HepG2 (cell line): Measurements from ENCODE around the gene MLF1. TPM values are rescaled to one million over a fixed set of nuclear protein-coding genes. Genes with fewer than 3 reads are reported as not detected.

Source experiments
- ATAC-seq: fragments of 200-7000 bp; cut with Tn5 transposase; 3 replicates; pipeline ENCODE4 v1.9.1; 2020; ENCODE audit warnings: mild to moderate bottlenecking, moderate library complexity
- BruUV-seq: library from RNA; stranded (reverse); fragments of 400-500 nt; replicated peaks from 2 replicates; lab custom pipeline; 2021; lab: Mats Ljungman, UMichigan
- CTCF ChIA-PET: fragments of 300-600 bp; formaldehyde crosslinking; extraction: SDS; loops from one replicate; lab custom pipeline; 2021; ENCODE audit warnings: low total read pairs, inconsistent platforms, low intra/inter-chr PET ratio; lab: Yijun Ruan, JAX
- POLR2A ChIA-PET: fragments of 350-600 bp; sonication (Branson Sonifier 250); formaldehyde crosslinking; loops from one replicate; lab custom pipeline; 2020; ENCODE audit warnings: antibody characterized with exemption, inconsistent platforms; lab: Yijun Ruan, JAX
- DNase-seq: peaks from one replicate; pipeline ENCODE4 v3.0.0-alpha.2; 2015; ENCODE audit warnings: low spot score
- FAIRE-seq: peaks from 3 replicates; lab custom pipeline; 2011; peaks lifted over from hg19 to GRCh38; lab: Jason Lieb, UNC
- H2AFZ ChIP-seq: one replicate; pipeline ENCODE4 v1.6.1; 2011; ENCODE audit warnings: low read length, inconsistent platforms
- H3K27ac ChIP-seq: fragments of 300-600 bp; 3 replicates; pipeline ENCODE4 v1.8.0; 2011; ENCODE audit warnings: mixed run types, mild to moderate bottlenecking, mixed read lengths, low read length, inconsistent platforms; ENCODE audit not compliant: insufficient read depth; ENCODE audit errors: extremely low read length
- H3K27me3 ChIP-seq, 2 experiments: fragments of 200-600 bp in 1 of 2; 2 replicates in 1 of 2; 3 replicates in 1 of 2; pipeline versions ENCODE4 v1.6.0 to v1.8.0; 2011; ENCODE audit warnings: low read length in 2 of 2, mild to moderate bottlenecking in 2 of 2, moderate library complexity in 2 of 2, inconsistent platforms in 1 of 2; ENCODE audit not compliant: insufficient read depth in 2 of 2, control insufficient read depth in 1 of 2
- H3K36me3 ChIP-seq, 2 experiments: fragments of 200-600 bp in 1 of 2; replicated peaks in 1 of 2; 2 replicates in 1 of 2; 3 replicates in 1 of 2; pipeline versions ENCODE4 v1.5.1 to v1.8.0; 2011; ENCODE audit warnings: low read length in 2 of 2, inconsistent platforms in 1 of 2; ENCODE audit not compliant: insufficient read depth in 2 of 2, control insufficient read depth in 1 of 2
- H3K4me1 ChIP-seq: 2 replicates; pipeline ENCODE4 v1.5.1; 2012; ENCODE audit warnings: low read length, inconsistent platforms; ENCODE audit not compliant: insufficient read depth
- H3K4me2 ChIP-seq: 2 replicates; pipeline ENCODE4 v1.6.0; 2011; ENCODE audit warnings: low read depth, low read length, inconsistent platforms
- H3K4me3 ChIP-seq, 3 experiments: fragments of 200-600 bp in 1 of 3; sonication (generic), shearing (Covaris generic) in 1 of 3; replicated peaks in 1 of 3; 2 replicates each; pipeline ENCODE4 v1.5.1; 2011 to 2016; ENCODE audit warnings: low read length in 3 of 3, inconsistent platforms in 2 of 3, low read depth in 2 of 3, mild to moderate bottlenecking in 2 of 3, control low read depth in 1 of 3, mixed read lengths in 1 of 3; ENCODE audit not compliant: insufficient read depth in 1 of 3
- H3K79me2 ChIP-seq: one replicate; pipeline ENCODE4 v1.6.1; 2011; ENCODE audit warnings: low read length, inconsistent platforms; ENCODE audit not compliant: insufficient read depth
- H3K9ac ChIP-seq: 2 replicates; pipeline ENCODE4 v1.6.0; 2011; ENCODE audit warnings: mild to moderate bottlenecking, low read depth, low read length, inconsistent platforms; ENCODE audit not compliant: insufficient read depth
- H3K9me3 ChIP-seq: 2 replicates; pipeline ENCODE4 v1.5.1; 2012; ENCODE audit warnings: mild to moderate bottlenecking, low read length
- H4K20me1 ChIP-seq: 2 replicates; pipeline ENCODE4 v1.6.0; 2011; ENCODE audit warnings: inconsistent platforms, mild to moderate bottlenecking, low read length, moderate library complexity; ENCODE audit not compliant: insufficient read depth
- ATF2 ChIP-seq: sonication (generic); formaldehyde crosslinking; IDR thresholded peaks from 2 replicates; pipeline ENCODE4 v1.4.0; 2020; ENCODE audit warnings: missing genetic modification reagents
- BCL6 ChIP-seq: IDR thresholded peaks from 2 replicates; pipeline ENCODE4 v1.6.1; 2016; ENCODE audit warnings: missing genetic modification reagents, missing compliant biosample characterization
- HOXA5 ChIP-seq: sonication (generic); formaldehyde crosslinking; IDR thresholded peaks from 2 replicates; pipeline ENCODE4 v1.4.0; 2020; ENCODE audit warnings: missing genetic modification reagents
- NCOA1 ChIP-seq: sonication (generic); formaldehyde crosslinking; IDR thresholded peaks from 2 replicates; pipeline ENCODE4 v1.9.0; 2021; ENCODE audit warnings: missing genetic modification reagents
- NCOA2 ChIP-seq: sonication (generic); formaldehyde crosslinking; IDR thresholded peaks from 2 replicates; pipeline ENCODE4 v1.8.0; 2022; ENCODE audit warnings: inconsistent platforms
- SNAPC2 ChIP-seq: sonication (generic); formaldehyde crosslinking; IDR thresholded peaks from 2 replicates; pipeline ENCODE4 v1.8.1; 2022; ENCODE audit warnings: mild to moderate bottlenecking, missing genetic modification reagents
- SRSF1 ChIP-seq: fragments of 200-400 bp; formaldehyde crosslinking; optimal IDR thresholded peaks from 2 replicates; pipeline ENCODE3; 2017; ENCODE audit warnings: mild to moderate bottlenecking, low read depth, low read length, moderate library complexity
- ZNF383 ChIP-seq: sonication (generic); formaldehyde crosslinking; IDR thresholded peaks from 2 replicates; pipeline ENCODE4 v1.4.0; 2020; ENCODE audit warnings: missing genetic modification reagents, mild to moderate bottlenecking, borderline replicate concordance
- ZNF430 ChIP-seq: sonication (generic); formaldehyde crosslinking; IDR thresholded peaks from 2 replicates; pipeline ENCODE4 v1.9.0; 2021; ENCODE audit warnings: mild to moderate bottlenecking, missing genetic modification reagents
- ZNF619 ChIP-seq: sonication (generic); formaldehyde crosslinking; IDR thresholded peaks from 2 replicates; pipeline ENCODE4 v1.4.0; 2020; ENCODE audit warnings: mild to moderate bottlenecking, missing genetic modification reagents
- ZNF709 ChIP-seq: sonication (generic); formaldehyde crosslinking; IDR thresholded peaks from 2 replicates; pipeline ENCODE4 v1.5.0; 2020; ENCODE audit warnings: mild to moderate bottlenecking, missing genetic modification reagents
- ZNF83 ChIP-seq: sonication (generic); formaldehyde crosslinking; IDR thresholded peaks from 2 replicates; pipeline ENCODE4 v1.4.0; 2020; ENCODE audit warnings: missing genetic modification reagents, mild to moderate bottlenecking, borderline replicate concordance
- WGBS: methylation state at CpG from one replicate; pipeline ENCODE4 v1.1.6; 2017; ENCODE audit warnings: low lambda C conversion rate; 5-methylcytosine and 5-hydroxymethylcytosine counted together
- in situ Hi-C: cut with HindIII; loops from 2 replicates; pipeline ENCODE4 v1.10.0; 2017; ENCODE audit warnings: low pct_unique_long_range_greater_than_20kb; ENCODE audit not compliant: extremely low pct_ligation_motif_present
- intact Hi-C: fragments of 100-400 bp; cut with micrococcal nuclease; formaldehyde crosslinking; loops from one replicate; pipeline ENCODE4 v1.10.0; 2022; ENCODE audit not compliant: unreplicated experiment
- polyA plus RNA-seq, 8 experiments: library from polyadenylated mRNA; depleted of rRNA in 3 of 8; stranded (reverse) in 7 of 8; unstranded in 1 of 8; fragments of >200 nt; fragmentation: Illumina TruSeq in 4 of 8; extraction: Trizol in 4 of 8; gene quantifications; 2 replicates each; pipeline versions ENCODE4 v1.2.1 to v1.2.3, GENCODE V29; 2011 to 2016; ENCODE audit warnings: low read depth in 4 of 8, missing spikeins in 1 of 8, mixed read lengths in 1 of 8; ENCODE audit not compliant: insufficient read depth in 1 of 8
- total RNA-seq, 5 experiments: library from RNA; depleted of rRNA; stranded (reverse); fragments of >200 nt; fragmentation: Illumina TruSeq; extraction: Trizol; gene quantifications; 2 replicates each; pipeline ENCODE4 v1.2.3, GENCODE V29; 2016; ENCODE audit warnings: low read depth in 1 of 5

Gene MLF1
- total and polyA plus RNA-seq, 2 of the 13 experiments (the other 11 are each of a cell fraction or from before 2014, with no cell fraction given) = 0.88 to 1.0 TPM

GRCh38 chr3:158535918-158536317 lies 35.1 kb upstream of the MLF1 start:
- ChIA-PET CTCF (no interaction called here), POLR2A (no interaction called here)
- no peak overlapping the region for H3K4me3 ChIP-seq
- FAIRE-seq = no peak
- BruUV-seq = no TSS peak
- H3K9me3 ChIP-seq = no peaks in the 10 kb centered on the region
- H2AFZ ChIP-seq = no peak overlapping the region
- H3K27ac ChIP-seq = no peak overlapping the region
- WGBS = 90% methylated on average over 2 of the region's 2 CpGs
- in situ Hi-C loops (loop anchor here (5.0 to 25.0 kb wide), 4 partner anchors 106 to 924 kb away; partner anchors contain the start of gene GFM1), intact Hi-C loops (loop anchor here (5.0 kb wide), 1 partner anchor 106 kb away; the partner anchor contains the start of gene GFM1)
- H4K20me1 ChIP-seq = no peaks in the 10 kb centered on the region
- no peak overlapping the region for H3K9ac ChIP-seq
- no peaks in the 10 kb centered on the region for H3K79me2 ChIP-seq
- TF ChIP-seq ZNF709 (CRISPR knock-in tag) (no peak), ATF2 (CRISPR knock-in tag) (no peak), SRSF1 (no peak), SNAPC2 (CRISPR knock-in tag) (no peak), ZNF619 (CRISPR knock-in tag) (no peak), NCOA2 (no peak), BCL6 (CRISPR knock-in tag) (no peak), ZNF430 (CRISPR knock-in tag) (no peak), HOXA5 (no peak), NCOA1 (CRISPR knock-in tag) (no peak), ZNF383 (CRISPR knock-in tag) (no peak), ZNF83 (no peak)
- ATAC-seq = no peak
- H3K4me2 ChIP-seq = no peak overlapping the region
- H3K4me1 ChIP-seq = no peaks in the 10 kb centered on the region
- no peaks in the 10 kb centered on the region for H3K36me3 ChIP-seq
- H3K27me3 ChIP-seq = no peaks in the 10 kb centered on the region
- DNase-seq = no peak
